Adipocyte (in vitro differentiated cells): ENCODE data around the gene RENBP.

Experiments
- DNase-seq: peaks from one replicate; pipeline ENCODE4 v3.0.0-alpha.2; 2015; ENCODE audit warnings: low read depth
- H3K27me3 ChIP-seq: replicated peaks from 2 replicates; pipeline ENCODE4 v1.7.0; 2013; ENCODE audit warnings: mild to moderate bottlenecking, low read length, moderate library complexity; ENCODE audit not compliant: control insufficient read depth, insufficient read depth
- H3K36me3 ChIP-seq: 2 replicates; pipeline ENCODE4 v1.7.0; 2013; ENCODE audit warnings: low read length, mild to moderate bottlenecking, moderate library complexity; ENCODE audit not compliant: control insufficient read depth, insufficient read depth, severe bottlenecking
- H3K4me1 ChIP-seq: 2 replicates; pipeline ENCODE4 v1.7.0; 2013; ENCODE audit warnings: mild to moderate bottlenecking, low read length, moderate library complexity; ENCODE audit not compliant: control insufficient read depth, insufficient read depth
- H3K4me3 ChIP-seq: 2 replicates; pipeline ENCODE4 v1.7.0; 2013; ENCODE audit warnings: mild to moderate bottlenecking, low read length, moderate library complexity
- H3K9ac ChIP-seq: 2 replicates; pipeline ENCODE4 v1.7.0; 2013; ENCODE audit warnings: mild to moderate bottlenecking, low read length, moderate library complexity
- H3K9me3 ChIP-seq: 2 replicates; pipeline ENCODE4 v1.7.0; 2013; ENCODE audit warnings: mild to moderate bottlenecking, low read length, moderate library complexity; ENCODE audit not compliant: control insufficient read depth

RENBP gene

GRCh38 chrX:153908219-153908860 lies 36.1 kb downstream of the RENBP start:
- no peak for DNase-seq
- no peak overlapping the region for H3K9ac ChIP-seq
- H3K36me3 ChIP-seq = no peaks in the 10 kb centered on the region

GRCh38 chrX:153907456-153907855 lies 37.0 kb downstream of the RENBP start:
- Histone ChIP-seq H3K9ac (no peak overlapping the region), H3K36me3 (no peaks in the 10 kb centered on the region), H3K27me3 (peaks cover 25% of the 10 kb centered on the region)

More at GRCh38 chrX:153908219-153908860, 36.1 kb downstream of the RENBP start:
- Histone ChIP-seq H3K27me3 (peaks cover 33% of the 10 kb centered on the region), H3K4me1 (no peaks in the 10 kb centered on the region), H3K9me3 (no peaks in the 10 kb centered on the region), H3K4me3 (no peak overlapping the region)

GRCh38 chrX:153906126-153906917 lies 38.1 kb downstream of the RENBP start:
- no peaks in the 10 kb centered on the region for H3K36me3 ChIP-seq
- DNase-seq = no peak
- peaks cover 2% of the 10 kb centered on the region for H3K4me1 ChIP-seq
- H3K27me3 ChIP-seq = peaks cover 18% of the 10 kb centered on the region
- H3K9me3 ChIP-seq = no peaks in the 10 kb centered on the region
- no peak overlapping the region for H3K4me3 ChIP-seq
- H3K9ac ChIP-seq = no peak overlapping the region

More at GRCh38 chrX:153907456-153907855, 37.0 kb downstream of the RENBP start:
- Histone ChIP-seq H3K4me1 (no peaks in the 10 kb centered on the region), H3K4me3 (no peak overlapping the region), H3K9me3 (no peaks in the 10 kb centered on the region)
- DNase-seq = no peak

GRCh38 chrX:153905481-153906095 lies 38.9 kb downstream of the RENBP start:
- DNase-seq = no peak
- Histone ChIP-seq H3K9ac (no peak overlapping the region), H3K4me3 (no peak overlapping the region), H3K4me1 (peaks cover 5% of the 10 kb centered on the region), H3K27me3 (peaks cover 18% of the 10 kb centered on the region), H3K9me3 (no peaks in the 10 kb centered on the region), H3K36me3 (no peaks in the 10 kb centered on the region)

GRCh38 chrX:153903991-153904957 lies 40.2 kb downstream of the RENBP start, which contains the start of gene AVPR2:
Gene AVPR2, plus strand, starts transcription at chrX:153904673. Its CDS starts 473 bp downstream, at chrX:153905146.
- no peak for DNase-seq
- peaks cover 18% of the 10 kb centered on the region for H3K27me3 ChIP-seq
- no peak within 1 kb of the TSS for H3K9ac ChIP-seq
- no peak within 1 kb of the TSS for H3K4me3 ChIP-seq
- no peaks in the 10 kb centered on the region for H3K36me3 ChIP-seq
- H3K4me1 ChIP-seq = peaks cover 7% of the 10 kb centered on the region
- H3K9me3 ChIP-seq = no peaks in the 10 kb centered on the region

GRCh38 chrX:153903238-153903980 lies 41.0 kb downstream of the RENBP start:
- Histone ChIP-seq H3K36me3 (no peaks in the 10 kb centered on the region), H3K9ac (no peak overlapping the region), H3K4me3 (no peak overlapping the region), H3K9me3 (no peaks in the 10 kb centered on the region), H3K4me1 (peaks cover 7% of the 10 kb centered on the region), H3K27me3 (peaks cover 12% of the 10 kb centered on the region)
- DNase-seq = no peak

GRCh38 chrX:153902385-153902784 lies 42.1 kb downstream of the RENBP start:
- DNase-seq = no peak
- no peak overlapping the region for H3K4me3 ChIP-seq
- peaks cover 7% of the 10 kb centered on the region for H3K4me1 ChIP-seq
- peaks cover 16% of the 10 kb centered on the region for H3K27me3 ChIP-seq
- H3K36me3 ChIP-seq = no peaks in the 10 kb centered on the region
- no peaks in the 10 kb centered on the region for H3K9me3 ChIP-seq
- no peak overlapping the region for H3K9ac ChIP-seq

- Histone ChIP-seq H3K27me3 (peaks cover 13% of the 10 kb centered on the region), H3K9ac (no peak overlapping the region), H3K4me3 (no peak overlapping the region), H3K4me1 (peaks cover 7% of the 10 kb centered on the region), H3K9me3 (peaks cover under 1% of the 10 kb centered on the region), H3K36me3 (no peaks in the 10 kb centered on the region)
- no peak for DNase-seq
Measured at GRCh38 chrX:153901753-153902140, 42.7 kb downstream of the RENBP start.

- peaks cover 7% of the 10 kb centered on the region for H3K4me1 ChIP-seq
- no peak overlapping the region for H3K9ac ChIP-seq
- H3K36me3 ChIP-seq = no peaks in the 10 kb centered on the region
- peaks cover 7% of the 10 kb centered on the region for H3K9me3 ChIP-seq
- H3K4me3 ChIP-seq = no peak overlapping the region
- peak; percentile 76 for DNase-seq
- H3K27me3 ChIP-seq = peaks cover 15% of the 10 kb centered on the region
Measured at GRCh38 chrX:153900831-153901752, 43.4 kb downstream of the RENBP start.
